Endothelial cell of umbilical vein (primary cell): ENCODE data around the gene GRM4. TPM values are rescaled to one million over a fixed set of nuclear protein-coding genes. Genes with fewer than 3 reads are reported as not detected.

ENCODE experiments used
- BruUV-seq: library from RNA; stranded (reverse); fragments of 400-500 nt; replicated peaks from 2 replicates; lab custom pipeline; 2021; lab: Mats Ljungman, UMichigan
- CTCF ChIA-PET: fragments of 300-600, 350-600 bp; sonication (Branson Sonifier 250); formaldehyde crosslinking; loops from one replicate; lab custom pipeline; 2021; ENCODE audit warnings: antibody characterized with exemption, inconsistent platforms; lab: Charles Lee
- POLR2A ChIA-PET: fragments of 300-600, 350-600 bp; sonication (Branson Sonifier 250); formaldehyde crosslinking; loops from one replicate; lab custom pipeline; 2021; ENCODE audit warnings: antibody characterized with exemption, inconsistent platforms; lab: Charles Lee
- DNase-seq: peaks from one replicate; pipeline ENCODE4 v3.0.0-alpha.2; 2011; ENCODE audit warnings: low read depth, low spot score
- FAIRE-seq: peaks from 2 replicates; lab custom pipeline; 2011; peaks lifted over from hg19 to GRCh38; lab: Jason Lieb, UNC
- H2AFZ ChIP-seq: 2 replicates; pipeline ENCODE4 v1.6.0; 2012; ENCODE audit warnings: low read depth, low read length, control low read depth, inconsistent platforms
- H3K27ac ChIP-seq: 2 replicates; pipeline ENCODE4 v1.5.1; 2011; ENCODE audit warnings: low read depth, mild to moderate bottlenecking, control low read depth, low read length, moderate library complexity; ENCODE audit not compliant: insufficient read depth
- H3K27me3 ChIP-seq, 2 experiments: 2 replicates each; pipeline versions ENCODE4 v1.6.0 to v1.6.1; 2011; ENCODE audit warnings: low read length in 2 of 2, mixed read lengths in 1 of 2; ENCODE audit not compliant: control insufficient read depth in 2 of 2, insufficient read depth in 2 of 2
- H3K36me3 ChIP-seq, 2 experiments: 2 replicates in 1 of 2; 3 replicates in 1 of 2; pipeline ENCODE4 v1.5.1; 2011; ENCODE audit warnings: low read length in 2 of 2, mild to moderate bottlenecking in 1 of 2, moderate library complexity in 1 of 2; ENCODE audit not compliant: control insufficient read depth in 2 of 2, insufficient read depth in 2 of 2; ENCODE audit errors: extremely low read depth in 1 of 2
- H3K4me1 ChIP-seq: 3 replicates; pipeline ENCODE4 v1.5.1; 2011; ENCODE audit warnings: mild to moderate bottlenecking, low read length; ENCODE audit not compliant: control insufficient read depth, insufficient read depth; ENCODE audit errors: extremely low read depth
- H3K4me2 ChIP-seq: 2 replicates; pipeline ENCODE4 v1.6.1; 2011; ENCODE audit warnings: low read length, control low read depth, mixed read lengths; ENCODE audit not compliant: insufficient read depth
- H3K4me3 ChIP-seq, 3 experiments: fragments of 200-600 bp in 1 of 3; sonication (generic), shearing (Covaris generic) in 1 of 3; replicated peaks in 1 of 3; 2 replicates each; pipeline ENCODE4 v1.5.1; 2011 to 2016; ENCODE audit warnings: control low read depth in 3 of 3, low read length in 3 of 3, mild to moderate bottlenecking in 2 of 3, inconsistent platforms in 1 of 3, low read depth in 1 of 3, moderate library complexity in 1 of 3; ENCODE audit not compliant: insufficient read depth in 1 of 3
- H3K79me2 ChIP-seq: 2 replicates; pipeline ENCODE4 v1.6.0; 2012; ENCODE audit warnings: low read length, inconsistent platforms; ENCODE audit not compliant: control insufficient read depth, insufficient read depth
- H3K9ac ChIP-seq: replicated peaks from 2 replicates; pipeline ENCODE3; 2011; ENCODE audit warnings: low read length, control low read depth; ENCODE audit not compliant: insufficient read depth; ENCODE audit errors: extremely low read depth
- H3K9me1 ChIP-seq: replicated peaks from 3 replicates; pipeline ENCODE4 v1.6.0; 2011; ENCODE audit warnings: mild to moderate bottlenecking, low read length; ENCODE audit not compliant: control insufficient read depth, insufficient read depth; ENCODE audit errors: extremely low read depth
- H3K9me3 ChIP-seq: replicated peaks from 2 replicates; pipeline ENCODE4 v1.5.1; 2012; ENCODE audit warnings: low read length, inconsistent platforms; ENCODE audit not compliant: control insufficient read depth, insufficient read depth
- H4K20me1 ChIP-seq: replicated peaks from 2 replicates; pipeline ENCODE3; 2011; ENCODE audit warnings: mild to moderate bottlenecking, low read length; ENCODE audit not compliant: control insufficient read depth, insufficient read depth; ENCODE audit errors: extremely low read depth
- CTCF ChIP-seq, 2 donors: IDR thresholded peaks; 1 replicate in 1 of 2; 2 replicates in 1 of 2; pipeline ENCODE4 v1.5.1; 2011; ENCODE audit warnings: low read length in 2 of 2, mild to moderate bottlenecking in 2 of 2, moderate library complexity in 2 of 2, control low read depth in 1 of 2, inconsistent platforms in 1 of 2, low read depth in 1 of 2; ENCODE audit not compliant: insufficient read depth in 1 of 2; ENCODE audit errors: extremely low read depth in 1 of 2
- EZH2 ChIP-seq: IDR thresholded peaks from 2 replicates; pipeline ENCODE4 v1.6.1; 2012; ENCODE audit warnings: borderline replicate concordance, low read depth, mild to moderate bottlenecking, moderate library complexity, low read length, inconsistent platforms; ENCODE audit not compliant: severe bottlenecking
- FOS ChIP-seq: IDR thresholded peaks from 2 replicates; pipeline ENCODE4 v1.6.1; 2011; ENCODE audit warnings: mild to moderate bottlenecking, low read length, moderate library complexity, borderline replicate concordance; ENCODE audit not compliant: insufficient read depth
- MAX ChIP-seq: IDR thresholded peaks from 2 replicates; pipeline ENCODE4 v1.6.1; 2011; ENCODE audit not compliant: insufficient read depth, insufficient read length
- MYC ChIP-seq: IDR thresholded peaks from one replicate; pipeline ENCODE4 v1.6.1; 2011; ENCODE audit warnings: mild to moderate bottlenecking, low read depth, low read length
- POLR2A ChIP-seq: IDR thresholded peaks from 2 replicates; pipeline ENCODE4 v1.6.1; 2012; ENCODE audit warnings: low read depth, mild to moderate bottlenecking, control low read depth, low read length
- POLR2AphosphoS5 ChIP-seq: IDR thresholded peaks from 2 replicates; pipeline ENCODE4 v1.6.1; 2012; ENCODE audit warnings: low read depth, mild to moderate bottlenecking, control low read depth, low read length, moderate library complexity; ENCODE audit not compliant: insufficient read depth
- dilution Hi-C: fragments of 300-500 bp; cut with MboI; formaldehyde crosslinking; loops from one replicate; pipeline ENCODE4 v1.15.0; 2019; ENCODE audit warnings: low sequenced_read_pairs; ENCODE audit not compliant: extremely low pct_ligation_motif_present
- intact Hi-C: fragments of 100-400 bp; cut with micrococcal nuclease; formaldehyde crosslinking; loops from one replicate; pipeline ENCODE4 v1.10.0; 2022
- polyA plus RNA-seq, 4 experiments: library from polyadenylated mRNA; depleted of rRNA in 3 of 4; stranded (reverse) in 3 of 4; unstranded in 1 of 4; fragments of >200 nt; gene quantifications; 2 replicates each; pipeline versions ENCODE4 v1.2.1 to v1.2.3, GENCODE V29; 2011 to 2012; ENCODE audit warnings: missing spikeins in 1 of 4
- total RNA-seq: library from RNA; stranded (reverse); gene quantifications from 2 replicates; pipeline ENCODE4 v1.2.3, GENCODE V29; 2021

GRM4 gene
- total and polyA plus RNA-seq, 2 donors (not counting 3 experiments of a cell fraction or from before 2014, with no cell fraction given) = 0.03 TPM; not detected in 1

GRCh38 chr6:34045771-34046170 is 100.1 kb downstream of the GRM4 start:
- Histone ChIP-seq H3K4me1 (no peaks in the 10 kb centered on the region), H3K27me3 (peaks cover 0 to 3% of the 10 kb centered on the region in 2 experiments), H3K36me3 (no peaks in the 10 kb centered on the region), H3K27ac (no peak overlapping the region), H2AFZ (no peak overlapping the region), H4K20me1 (no peaks in the 10 kb centered on the region), H3K9me3 (no peaks in the 10 kb centered on the region), H3K4me3 (no peak overlapping the region), H3K9me1 (no peaks in the 10 kb centered on the region), H3K79me2 (no peaks in the 10 kb centered on the region), H3K9ac (no peak overlapping the region), H3K4me2 (no peak overlapping the region)
- dilution Hi-C loops = no loop called here
- FAIRE-seq = no peak
- no peak for TF ChIP-seq EZH2
- TF ChIP-seq CTCF (IDR thresholded peaks at IDR 0.05; ENCODE audit: extremely low read depth in 1 of 2, insufficient read depth in 1 of 2, low read depth in 1 of 2, low read length in 2 of 2) = no peak
- TF ChIP-seq POLR2A = no peak
- no peak for TF ChIP-seq MAX
- TF ChIP-seq FOS = no peak
- TF ChIP-seq MYC = no peak
- no peak for TF ChIP-seq POLR2AphosphoS5
- ChIA-PET POLR2A (no interaction called here), CTCF (interaction anchor here (1.0 to 1.3 kb wide), 2 partner anchors 9 to 12 kb away, joined by 3 to 6 read pairs; no protein-coding TSS in a partner anchor)
- DNase-seq = no peak
- no TSS peak for BruUV-seq
- intact Hi-C loops = no loop called here
